Suprapubic skin (tissue), 4 donors: ENCODE data around the gene CEACAM18. TPM values are rescaled to one million over a fixed set of nuclear protein-coding genes. Genes with fewer than 3 reads are reported as not detected.
"Not testable (repeated sequence)": the region's sequence is repeated elsewhere in the genome, so short reads cannot be mapped to it uniquely, and the experiment has no call there.

ENCODE experiments used
- DNase-seq, 2 donors: peaks; one replicate each; pipeline ENCODE4 v3.0.0-alpha.2; 2019; ENCODE audit warnings: low spot score in 2 of 2
- H3K27ac ChIP-seq: fragments of 200-600 bp; sonication (generic); one replicate; pipeline ENCODE4 v1.5.1; 2019
- H3K27me3 ChIP-seq: fragments of 200-600 bp; sonication (generic); one replicate; pipeline ENCODE4 v1.5.1; 2019
- H3K36me3 ChIP-seq: fragments of 200-600 bp; sonication (generic); one replicate; pipeline ENCODE4 v1.5.1; 2019
- H3K4me1 ChIP-seq: fragments of 200-600 bp; sonication (generic); one replicate; pipeline ENCODE4 v1.5.1; 2019
- H3K4me3 ChIP-seq: fragments of 200-600 bp; sonication (generic); one replicate; pipeline ENCODE4 v1.5.1; 2019; ENCODE audit warnings: mild to moderate bottlenecking
- H3K9me3 ChIP-seq: fragments of 200-600 bp; sonication (generic); one replicate; pipeline ENCODE4 v1.5.1; 2019
- CTCF ChIP-seq, 2 donors: fragments of 200-600 bp in 1 of 2; fragments of 450-650 bp in 1 of 2; sonication (generic) in 1 of 2; IDR thresholded peaks; one replicate each; pipeline ENCODE4 v1.5.1; 2016 to 2019; ENCODE audit warnings: antibody characterized with exemption in 2 of 2, mild to moderate bottlenecking in 1 of 2, moderate library complexity in 1 of 2
- EP300 ChIP-seq: sonication (generic); formaldehyde crosslinking; IDR thresholded peaks from one replicate; pipeline ENCODE4 v1.6.1; 2017; ENCODE audit warnings: antibody characterized with exemption
- POLR2A ChIP-seq, 2 donors: fragments of 450-650 bp; IDR thresholded peaks; one replicate each; pipeline ENCODE4 v1.6.1; 2017; ENCODE audit warnings: antibody characterized with exemption in 2 of 2, mild to moderate bottlenecking in 2 of 2, moderate library complexity in 2 of 2
- POLR2AphosphoS5 ChIP-seq, 3 donors: sonication (generic); formaldehyde crosslinking; IDR thresholded peaks; one replicate each; pipeline ENCODE4 v1.6.1; 2017; ENCODE audit warnings: antibody characterized with exemption in 3 of 3
- WGBS: methylation state at CpG from one replicate; pipeline ENCODE4 v1.1.5; 2018; 5-methylcytosine and 5-hydroxymethylcytosine counted together
- total RNA-seq, 4 donors: library from RNA; depleted of rRNA; stranded (reverse); fragments of >200 nt; gene quantifications; one replicate each; pipeline ENCODE4 v1.1.0, GENCODE V29; 2016

The CEACAM18 gene
- total RNA-seq, 4 donors from 2014 or later = not detected

- H3K9me3 ChIP-seq = no peaks in the 10 kb centered on the region
- 59% methylated on average over 5 of the region's 5 CpGs for WGBS
- peaks cover 7% of the 10 kb centered on the region for H3K4me1 ChIP-seq
- peaks cover 46% of the 10 kb centered on the region for H3K27me3 ChIP-seq
- no peak for TF ChIP-seq POLR2A (IDR thresholded peaks at IDR 0.05)
- no peak for TF ChIP-seq POLR2AphosphoS5 (IDR thresholded peaks at IDR 0.05)
- TF ChIP-seq EP300 = no peak
- TF ChIP-seq CTCF (IDR thresholded peaks at IDR 0.05) = peak in 1 of 2 donors; percentile 18
- no peak overlapping the region for H3K27ac ChIP-seq
- no peak overlapping the region for H3K4me3 ChIP-seq
- no peaks in the 10 kb centered on the region for H3K36me3 ChIP-seq
- no peak for DNase-seq
Observed at GRCh38 chr19:51439021-51439465, 39.3 kb upstream of the CEACAM18 start.

- 80% methylated on average over 2 of the region's 2 CpGs for WGBS
- peaks cover 7% of the 10 kb centered on the region for H3K4me1 ChIP-seq
- TF ChIP-seq POLR2A (IDR thresholded peaks at IDR 0.05) (no peak), EP300 (no peak), POLR2AphosphoS5 (IDR thresholded peaks at IDR 0.05) (no peak), CTCF (IDR thresholded peaks at IDR 0.05) (no peak)
- peaks cover 46% of the 10 kb centered on the region for H3K27me3 ChIP-seq
- H3K4me3 ChIP-seq = no peak overlapping the region
- H3K9me3 ChIP-seq = no peaks in the 10 kb centered on the region
- H3K36me3 ChIP-seq = no peaks in the 10 kb centered on the region
- H3K27ac ChIP-seq = no peak overlapping the region
- no peak for DNase-seq
Observed at GRCh38 chr19:51440052-51440451, 38.3 kb upstream of the CEACAM18 start.

- WGBS = 46% methylated on average over 11 of the region's 11 CpGs
- no peak for DNase-seq
- Histone ChIP-seq H3K27me3 (peaks cover 42% of the 10 kb centered on the region), H3K36me3 (no peaks in the 10 kb centered on the region), H3K9me3 (no peaks in the 10 kb centered on the region), H3K4me1 (peaks cover 7% of the 10 kb centered on the region), H3K27ac (no peak overlapping the region), H3K4me3 (no peak overlapping the region)
- no peak for TF ChIP-seq CTCF (IDR thresholded peaks at IDR 0.05)
- no peak for TF ChIP-seq POLR2A (IDR thresholded peaks at IDR 0.05)
- no peak for TF ChIP-seq POLR2AphosphoS5 (IDR thresholded peaks at IDR 0.05)
- no peak for TF ChIP-seq EP300
Observed at GRCh38 chr19:51440846-51441409, 37.4 kb upstream of the CEACAM18 start.

GRCh38 chr19:51441410-51442390 is 36.6 kb upstream of the CEACAM18 start:
- DNase-seq = no peak
- Histone ChIP-seq H3K27me3 (peaks cover 44% of the 10 kb centered on the region), H3K36me3 (no peaks in the 10 kb centered on the region), H3K4me3 (peak overlapping the region; percentile 8), H3K9me3 (no peaks in the 10 kb centered on the region), H3K4me1 (peaks cover 7% of the 10 kb centered on the region), H3K27ac (no peak overlapping the region)
- 61% methylated on average over 28 of the region's 31 CpGs for WGBS
- TF ChIP-seq CTCF (IDR thresholded peaks at IDR 0.05) (no peak), EP300 (no peak), POLR2A (IDR thresholded peaks at IDR 0.05) (no peak), POLR2AphosphoS5 (IDR thresholded peaks at IDR 0.05) (no peak)

- DNase-seq, H3K9me3 ChIP-seq, H3K36me3 ChIP-seq, H3K4me3 ChIP-seq, H3K4me1 ChIP-seq, H3K27ac ChIP-seq: not testable (repeated sequence)
- peaks cover 16% of the 10 kb centered on the region for H3K27me3 ChIP-seq
- 93% methylated on average over 3 of the region's 3 CpGs for WGBS
Observed at GRCh38 chr19:51447510-51447909, 30.8 kb upstream of the CEACAM18 start.
